Glutamatergic neuron (in vitro differentiated cells): ENCODE measurements around the gene PRSS27. TPM values are rescaled to one million over a fixed set of nuclear protein-coding genes. Genes with fewer than 3 reads are reported as not detected.

ENCODE experiments used
- DNase-seq: peaks from one replicate; pipeline ENCODE4 v3.0.0; 2022
- H3K27ac Mint-ChIP-seq: one replicate; pipeline ENCODE4 v1.8.0; 2020; ENCODE audit warnings: mild to moderate bottlenecking, mixed read lengths, inconsistent platforms; ENCODE audit not compliant: unreplicated experiment
- H3K27me3 Mint-ChIP-seq: one replicate; pipeline ENCODE4 v1.8.0; 2020; ENCODE audit warnings: mild to moderate bottlenecking, moderate library complexity, mixed read lengths, inconsistent platforms; ENCODE audit not compliant: unreplicated experiment
- H3K36me3 Mint-ChIP-seq: one replicate; pipeline ENCODE4 v1.8.0; 2020; ENCODE audit warnings: mild to moderate bottlenecking, mixed read lengths, inconsistent platforms; ENCODE audit not compliant: unreplicated experiment
- H3K4me1 Mint-ChIP-seq: one replicate; pipeline ENCODE4 v1.8.0; 2020; ENCODE audit warnings: mild to moderate bottlenecking, low read depth, mixed read lengths, inconsistent platforms; ENCODE audit not compliant: unreplicated experiment
- H3K4me3 Mint-ChIP-seq: one replicate; pipeline ENCODE4 v1.8.0; 2020; ENCODE audit warnings: mild to moderate bottlenecking, mixed read lengths, inconsistent platforms; ENCODE audit not compliant: unreplicated experiment
- H3K9me3 Mint-ChIP-seq: one replicate; pipeline ENCODE4 v1.8.0; 2020; ENCODE audit warnings: mild to moderate bottlenecking, moderate library complexity, mixed read lengths, inconsistent platforms; ENCODE audit not compliant: unreplicated experiment
- total RNA-seq: library from RNA; stranded (reverse); fragmentation: NEBNext Ultra II Directional; extraction: Animal tissue kit (Norgen Biotek cat#: 25700); gene quantifications from one replicate; pipeline ENCODE4 v1.2.1, GENCODE V29; 2021; ENCODE audit not compliant: unreplicated experiment
- TF ChIP-seq, protein P1 (sequence below): fragments of 200-600 bp; sonication (generic); IDR thresholded peaks from one replicate; pipeline ENCODE4 v1.5.0; 2021; ENCODE audit not compliant: partially characterized antibody, unreplicated experiment

The PRSS27 gene
- total RNA-seq, 1 donor from 2014 or later = 10.8 TPM

DNA sequence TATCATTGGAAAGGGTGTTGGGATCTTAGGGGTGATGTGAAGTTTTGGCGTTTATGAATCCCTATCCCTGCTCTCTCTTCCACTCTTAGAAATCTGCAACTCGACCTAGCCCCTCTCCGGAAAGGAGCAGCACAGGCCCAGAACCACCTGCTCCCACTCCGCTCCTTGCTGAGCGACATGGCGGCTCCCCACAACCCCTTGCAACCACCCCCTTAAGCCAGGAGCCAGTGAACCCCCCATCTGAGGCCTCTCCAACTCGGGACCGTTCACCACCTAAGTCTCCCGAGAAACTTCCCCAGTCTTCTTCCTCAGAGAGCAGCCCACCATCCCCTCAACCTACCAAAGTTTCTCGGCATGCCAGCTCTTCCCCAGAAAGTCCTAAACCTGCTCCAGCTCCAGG is 41.4 kb upstream of the PRSS27 start:
- Mint-ChIP-seq H3K4me1 (peaks cover 4% of the 10 kb centered on the region), H3K27me3 (peaks cover 26% of the 10 kb centered on the region), H3K27ac (no peak overlapping the region), H3K4me3 (no peak overlapping the region), H3K36me3 (peaks cover 69% of the 10 kb centered on the region), H3K9me3 (peaks cover 24% of the 10 kb centered on the region)
- no peak for DNase-seq
- TF ChIP-seq, protein P1, sequence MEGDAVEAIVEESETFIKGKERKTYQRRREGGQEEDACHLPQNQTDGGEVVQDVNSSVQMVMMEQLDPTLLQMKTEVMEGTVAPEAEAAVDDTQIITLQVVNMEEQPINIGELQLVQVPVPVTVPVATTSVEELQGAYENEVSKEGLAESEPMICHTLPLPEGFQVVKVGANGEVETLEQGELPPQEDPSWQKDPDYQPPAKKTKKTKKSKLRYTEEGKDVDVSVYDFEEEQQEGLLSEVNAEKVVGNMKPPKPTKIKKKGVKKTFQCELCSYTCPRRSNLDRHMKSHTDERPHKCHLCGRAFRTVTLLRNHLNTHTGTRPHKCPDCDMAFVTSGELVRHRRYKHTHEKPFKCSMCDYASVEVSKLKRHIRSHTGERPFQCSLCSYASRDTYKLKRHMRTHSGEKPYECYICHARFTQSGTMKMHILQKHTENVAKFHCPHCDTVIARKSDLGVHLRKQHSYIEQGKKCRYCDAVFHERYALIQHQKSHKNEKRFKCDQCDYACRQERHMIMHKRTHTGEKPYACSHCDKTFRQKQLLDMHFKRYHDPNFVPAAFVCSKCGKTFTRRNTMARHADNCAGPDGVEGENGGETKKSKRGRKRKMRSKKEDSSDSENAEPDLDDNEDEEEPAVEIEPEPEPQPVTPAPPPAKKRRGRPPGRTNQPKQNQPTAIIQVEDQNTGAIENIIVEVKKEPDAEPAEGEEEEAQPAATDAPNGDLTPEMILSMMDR = no peak

DNA sequence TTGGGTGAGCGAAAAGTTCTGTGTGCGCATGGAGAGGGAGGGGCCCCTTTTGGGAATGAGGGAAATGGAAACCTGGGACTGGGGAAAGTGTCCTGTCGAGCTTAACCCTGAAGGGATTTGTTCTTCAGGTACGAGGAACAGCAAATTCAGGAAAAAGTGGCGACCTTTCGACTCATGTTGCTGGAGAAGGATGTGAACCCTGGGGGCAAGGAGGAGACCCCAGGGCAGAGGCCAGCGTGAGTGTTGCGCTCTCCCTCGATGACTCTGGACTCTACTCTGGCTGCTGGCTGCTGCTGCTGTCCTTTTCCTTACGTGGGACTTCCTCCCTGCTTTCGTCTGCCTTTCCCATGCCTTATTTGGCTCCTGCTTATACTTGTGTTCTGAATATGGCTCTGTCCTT is 37.3 kb upstream of the PRSS27 start:
- no peak for DNase-seq
- H3K4me1 Mint-ChIP-seq = peaks cover 25% of the 10 kb centered on the region
- H3K9me3 Mint-ChIP-seq = peaks cover 18% of the 10 kb centered on the region
- H3K4me3 Mint-ChIP-seq = peak overlapping the region; percentile 19
- H3K36me3 Mint-ChIP-seq = peaks cover 29% of the 10 kb centered on the region
- H3K27ac Mint-ChIP-seq = peak overlapping the region; percentile 16
- TF ChIP-seq, protein P1 = no peak
- peaks cover 16% of the 10 kb centered on the region for H3K27me3 Mint-ChIP-seq

DNA sequence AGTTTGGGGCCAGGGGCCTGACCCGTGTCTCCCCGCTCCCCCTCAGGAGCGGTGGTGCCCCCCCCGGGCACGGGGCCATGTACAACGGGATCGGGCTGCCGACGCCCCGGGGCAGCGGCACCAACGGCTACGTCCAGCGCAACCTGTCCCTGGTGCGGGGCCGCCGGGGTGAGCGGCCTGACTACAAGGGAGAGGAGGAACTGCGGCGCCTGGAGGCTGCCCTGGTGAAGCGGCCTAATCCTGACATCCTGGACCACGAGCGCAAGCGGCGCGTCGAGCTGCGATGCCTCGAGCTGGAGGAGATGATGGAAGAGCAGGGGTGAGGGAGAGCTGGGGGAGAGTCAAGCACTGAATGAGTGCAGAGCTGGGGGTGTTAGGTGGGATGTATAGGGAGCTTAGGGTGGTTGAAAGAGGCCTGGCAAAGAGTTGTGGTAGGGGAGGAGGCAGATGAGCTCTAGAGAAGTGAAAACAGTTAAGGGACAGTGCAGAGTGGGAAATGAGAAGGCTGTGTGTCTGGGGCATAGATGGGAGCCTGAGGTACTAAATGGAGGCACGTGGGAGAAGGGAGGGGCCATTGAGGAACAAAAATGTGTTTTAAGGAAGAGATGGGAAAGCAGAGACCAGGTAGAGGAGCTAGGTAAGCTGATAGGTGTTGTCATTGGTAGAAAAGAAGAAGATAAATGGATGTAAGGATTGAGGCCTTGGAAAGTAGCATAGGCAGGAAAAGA is 36.4 kb upstream of the PRSS27 start:
- Mint-ChIP-seq H3K36me3 (peaks cover 21% of the 10 kb centered on the region), H3K27me3 (peaks cover 18% of the 10 kb centered on the region), H3K4me3 (peak overlapping the region; percentile 13), H3K4me1 (peaks cover 25% of the 10 kb centered on the region), H3K9me3 (peaks cover 17% of the 10 kb centered on the region), H3K27ac (peak overlapping the region; percentile 78)
- DNase-seq = no peak
- TF ChIP-seq, protein P1 = no peak

DNA sequence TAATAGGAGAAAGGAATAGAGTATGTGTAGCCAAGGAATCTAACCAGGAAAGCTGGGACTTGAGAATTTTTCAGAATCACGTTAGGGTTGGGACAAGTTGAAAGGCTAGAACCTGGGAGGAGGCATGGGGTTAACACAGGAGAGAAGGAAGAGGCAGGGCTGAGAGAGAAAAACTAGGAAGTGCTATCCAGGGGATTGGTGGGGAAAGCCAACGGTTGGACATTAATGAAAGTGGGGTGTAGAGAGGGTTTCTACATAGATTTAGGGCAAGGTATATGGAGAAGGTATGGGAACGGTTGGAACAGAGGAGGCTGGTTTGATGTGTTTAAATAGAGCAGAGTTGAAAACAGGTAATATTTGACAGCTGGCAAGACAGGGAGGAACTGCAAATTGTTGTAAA is 35.1 kb upstream of the PRSS27 start:
- H3K27me3 Mint-ChIP-seq = peaks cover 21% of the 10 kb centered on the region
- no peak for DNase-seq
- peaks cover 22% of the 10 kb centered on the region for H3K9me3 Mint-ChIP-seq
- peaks cover 30% of the 10 kb centered on the region for H3K4me1 Mint-ChIP-seq
- TF ChIP-seq, protein P1 = no peak
- H3K4me3 Mint-ChIP-seq = peak overlapping the region; percentile 91
- H3K27ac Mint-ChIP-seq = peak overlapping the region; percentile 35
- peaks cover 8% of the 10 kb centered on the region for H3K36me3 Mint-ChIP-seq

DNA sequence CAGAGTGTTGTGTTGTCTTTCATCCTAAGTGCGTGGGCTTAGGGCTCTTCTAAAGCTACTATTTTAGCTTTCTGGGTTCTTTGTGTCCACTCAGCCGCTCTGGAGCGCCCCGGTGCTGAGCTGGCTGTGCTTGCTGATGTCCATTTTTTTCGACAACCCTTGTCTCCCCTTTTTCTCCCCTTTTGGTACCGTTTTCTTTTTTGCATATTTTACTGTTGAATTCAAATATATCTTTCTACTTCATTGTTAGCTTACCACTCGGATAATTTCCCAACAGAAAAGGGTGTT is 33.7 kb upstream of the PRSS27 start:
- Mint-ChIP-seq H3K9me3 (peaks cover 23% of the 10 kb centered on the region), H3K27ac (peak overlapping the region; percentile 73), H3K27me3 (peaks cover 21% of the 10 kb centered on the region), H3K36me3 (no peaks in the 10 kb centered on the region), H3K4me1 (peaks cover 33% of the 10 kb centered on the region), H3K4me3 (peak overlapping the region; percentile 91)
- TF ChIP-seq, protein P1 = no peak
- no peak for DNase-seq
